SKM-1 (cell line): ENCODE data around the gene VPS37B.
"Not testable (repeated sequence)": the region's sequence is repeated elsewhere in the genome, so short reads cannot be mapped to it uniquely, and the experiment has no call there.

Source experiments
- DNase-seq: peaks from one replicate; lab custom pipeline; 2025; ENCODE audit not compliant: unreplicated experiment; lab: John Stamatoyannopoulos, UW

VPS37B gene

DNA sequence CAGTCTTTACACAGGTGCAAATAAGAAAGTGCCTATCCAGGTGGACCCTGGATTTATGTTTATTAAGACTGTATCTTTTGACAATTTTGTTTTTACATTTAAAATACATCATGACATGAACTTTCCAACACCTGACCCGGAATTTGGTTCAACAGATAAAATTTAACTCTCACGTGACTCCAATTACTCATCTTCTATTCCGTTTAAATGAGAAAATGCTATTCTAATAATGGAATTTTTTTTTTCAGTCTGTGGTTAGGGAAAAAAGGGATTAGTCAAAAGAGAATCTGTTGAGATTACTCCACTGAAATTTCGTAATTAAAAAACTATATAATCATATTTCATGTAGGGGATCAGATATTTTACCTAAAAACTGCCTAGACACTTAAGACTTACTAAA is 11.1 kb downstream of the VPS37B start:
- no peak for DNase-seq

DNA sequence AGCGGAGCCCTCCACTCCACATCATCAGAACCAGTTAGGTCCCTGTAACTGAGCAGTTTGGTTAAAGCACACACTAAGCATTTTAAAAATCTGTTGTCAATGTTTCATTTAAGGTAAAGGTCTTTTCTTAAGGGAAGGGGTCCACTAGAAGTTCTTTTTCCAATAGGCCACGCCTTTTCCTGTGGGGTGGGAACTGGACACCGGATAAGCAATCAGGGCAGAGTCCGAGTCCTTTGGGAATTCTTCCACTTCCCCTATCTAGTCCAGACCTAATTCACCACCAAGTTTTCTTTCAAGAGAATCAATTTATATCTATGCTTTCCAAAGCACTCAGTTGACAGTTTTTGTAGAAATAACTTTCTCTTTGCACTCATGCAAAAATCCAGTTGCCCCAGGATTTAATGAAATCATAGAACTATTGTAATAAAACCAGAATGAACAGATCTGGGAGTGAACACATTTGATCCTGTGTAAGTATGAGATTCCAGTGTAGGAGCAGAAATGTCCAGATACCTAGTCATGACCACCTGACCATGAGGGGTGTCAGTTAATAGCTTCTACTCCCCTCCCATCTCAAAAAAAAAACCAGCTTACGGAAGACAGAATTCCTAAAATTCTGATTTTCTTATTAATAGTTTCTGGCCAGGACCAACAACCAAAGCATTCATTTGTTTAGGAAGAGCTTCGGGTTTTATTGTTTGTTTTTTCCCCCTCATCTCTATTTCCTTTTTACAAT is 11.7 kb downstream of the VPS37B start:
- no peak for DNase-seq

DNA sequence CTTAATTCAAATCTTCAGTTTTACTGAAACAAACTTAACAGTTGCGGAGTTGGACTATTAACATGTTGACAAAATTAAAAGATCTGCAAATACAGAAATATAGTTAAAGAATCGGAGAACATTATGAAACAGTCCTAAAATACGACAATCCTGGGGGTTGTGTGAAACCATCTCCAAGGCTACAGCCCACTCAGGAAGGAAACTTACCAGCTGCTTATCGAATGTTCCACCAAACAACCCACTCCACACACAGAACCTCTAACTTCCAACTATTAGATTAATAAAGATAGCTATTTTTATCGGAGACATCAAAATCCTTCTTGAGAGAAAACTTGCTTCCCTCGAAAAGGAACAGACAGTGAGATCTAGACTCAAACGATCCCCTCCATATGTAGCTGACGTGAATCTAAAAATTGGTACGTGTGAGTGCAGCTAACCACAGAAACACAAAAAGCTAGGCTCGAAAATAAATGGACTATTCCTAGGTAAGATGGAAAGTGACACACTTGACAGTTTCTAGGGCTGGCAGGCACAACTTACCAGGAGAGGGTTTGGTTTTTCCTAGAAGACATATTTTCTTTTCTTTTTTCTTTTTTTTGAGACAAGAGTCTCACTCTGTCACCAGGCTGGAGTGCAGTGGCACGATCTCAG is 12.9 kb downstream of the VPS37B start:
- DNase-seq = no peak

DNA sequence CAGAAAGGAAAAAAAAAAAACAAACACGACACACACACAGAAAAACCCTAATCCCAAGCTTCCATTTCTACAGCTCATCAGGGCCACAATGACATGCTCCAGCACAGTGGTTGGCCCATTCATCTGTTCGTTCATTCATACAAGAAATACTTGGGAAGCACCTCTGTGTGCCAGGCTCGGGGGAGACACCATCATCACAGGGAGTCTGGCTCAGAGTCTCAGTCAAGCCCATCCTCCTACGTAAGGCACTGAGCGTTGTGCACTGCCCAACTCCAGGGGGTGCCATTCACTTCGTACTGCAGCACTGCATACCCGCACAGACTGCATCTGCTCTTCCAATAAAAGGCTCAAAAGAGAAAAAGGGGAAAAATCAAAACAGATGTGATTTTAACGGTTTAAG is 15.3 kb downstream of the VPS37B start:
- no peak for DNase-seq

DNA sequence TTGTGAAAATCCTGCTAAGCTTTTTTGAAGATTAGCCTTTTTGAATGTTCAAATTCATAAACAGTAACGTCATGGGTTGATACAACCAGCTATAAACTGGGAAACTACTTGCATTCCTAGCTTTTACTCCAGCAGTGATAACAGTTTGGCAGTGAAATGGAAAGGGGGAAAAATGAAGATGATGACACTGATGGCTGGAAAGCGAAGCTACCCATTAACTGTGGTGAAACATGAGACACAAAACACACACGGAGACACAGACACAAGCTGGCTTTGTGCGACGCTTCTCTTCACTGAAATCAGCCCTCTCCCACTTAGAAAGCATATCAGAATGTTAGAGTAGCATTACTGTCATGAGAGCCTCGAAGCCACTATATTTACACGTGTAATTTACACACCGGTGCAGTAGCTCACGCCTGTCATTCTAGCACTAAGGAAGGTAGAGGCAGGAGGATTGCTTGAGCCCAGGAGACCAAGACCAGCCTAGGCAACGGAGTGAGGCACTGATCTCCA is 15.7 kb downstream of the VPS37B start:
- DNase-seq = no peak

DNA sequence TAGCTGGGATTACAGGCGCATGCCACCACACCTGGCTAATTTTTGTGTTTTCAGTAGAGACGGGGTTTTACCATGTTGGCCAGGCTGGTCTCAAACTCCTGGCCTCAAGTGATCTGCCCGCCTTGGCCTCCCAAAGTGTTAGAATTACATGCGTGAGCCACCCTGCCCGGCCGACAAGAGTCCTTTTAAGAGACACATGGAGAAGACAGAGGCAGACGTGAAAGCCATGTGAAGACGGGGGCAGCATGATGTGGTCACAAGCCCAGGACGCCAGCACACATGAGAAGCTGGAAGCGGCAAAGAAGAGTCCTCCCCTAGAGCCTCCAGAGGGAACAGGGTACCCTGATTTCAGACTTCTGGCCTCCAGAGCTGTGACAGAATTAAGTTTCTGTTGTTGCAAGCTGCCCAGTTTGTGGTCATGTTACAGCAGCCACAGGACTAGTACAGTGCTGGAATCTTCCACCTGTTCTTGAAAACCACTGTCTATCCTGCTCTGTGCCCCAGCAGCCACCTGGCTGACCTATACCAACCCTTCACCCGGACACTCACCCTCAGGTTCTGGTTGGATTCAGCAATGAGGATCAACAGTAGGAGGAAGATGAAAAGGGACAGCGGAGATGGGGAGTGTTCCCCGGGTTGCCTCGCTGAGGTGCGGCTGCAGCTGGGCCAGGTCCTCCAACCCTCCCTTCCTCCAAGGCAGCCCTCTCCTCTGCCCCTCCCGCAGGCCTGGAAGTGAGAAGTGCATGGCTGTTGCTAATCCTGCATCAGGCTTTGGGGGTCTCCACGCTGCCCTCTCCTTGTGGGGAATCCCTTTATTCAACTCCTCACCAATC is 16.9 kb downstream of the VPS37B start:
- DNase-seq = no peak

DNA sequence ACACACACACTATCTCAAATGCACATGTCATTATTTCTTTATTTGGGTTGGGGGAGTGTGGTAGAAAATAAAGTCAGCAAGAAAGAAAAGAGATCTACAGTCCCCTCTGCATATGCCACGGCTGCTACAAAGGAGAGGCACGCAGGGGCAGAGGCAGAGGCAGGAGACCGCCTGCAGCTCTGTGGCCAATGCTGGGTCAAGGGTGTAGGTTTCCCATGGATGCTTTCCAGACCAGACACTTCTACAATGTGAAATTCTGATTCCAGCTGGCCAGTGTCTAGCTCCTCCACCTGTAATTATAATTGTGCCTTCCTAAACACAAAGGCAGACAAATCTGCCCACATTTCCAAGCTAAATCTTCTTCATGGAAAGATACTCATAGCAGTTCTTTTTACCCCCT is 19.2 kb downstream of the VPS37B start:
- no peak for DNase-seq

DNA sequence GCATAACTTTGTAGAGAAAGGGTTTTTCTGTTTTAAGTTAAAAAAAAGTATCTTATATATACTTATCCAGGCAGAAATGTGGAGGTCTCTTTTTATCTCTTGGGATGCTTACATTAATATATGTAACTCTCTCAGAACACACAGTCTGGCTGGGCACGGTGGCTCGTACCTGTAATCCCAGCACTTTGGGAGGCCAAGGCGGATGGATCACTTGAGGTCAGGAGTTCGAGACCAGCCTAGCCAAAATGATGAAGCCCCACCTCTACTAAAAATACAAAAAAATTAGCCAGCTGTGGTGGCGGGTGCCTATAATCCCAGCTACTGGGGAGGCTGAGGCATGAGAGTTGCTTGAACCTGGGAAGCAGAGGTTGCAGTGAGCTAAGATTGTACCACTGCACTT is 19.6 kb downstream of the VPS37B start:
- DNase-seq = not testable (repeated sequence)

DNA sequence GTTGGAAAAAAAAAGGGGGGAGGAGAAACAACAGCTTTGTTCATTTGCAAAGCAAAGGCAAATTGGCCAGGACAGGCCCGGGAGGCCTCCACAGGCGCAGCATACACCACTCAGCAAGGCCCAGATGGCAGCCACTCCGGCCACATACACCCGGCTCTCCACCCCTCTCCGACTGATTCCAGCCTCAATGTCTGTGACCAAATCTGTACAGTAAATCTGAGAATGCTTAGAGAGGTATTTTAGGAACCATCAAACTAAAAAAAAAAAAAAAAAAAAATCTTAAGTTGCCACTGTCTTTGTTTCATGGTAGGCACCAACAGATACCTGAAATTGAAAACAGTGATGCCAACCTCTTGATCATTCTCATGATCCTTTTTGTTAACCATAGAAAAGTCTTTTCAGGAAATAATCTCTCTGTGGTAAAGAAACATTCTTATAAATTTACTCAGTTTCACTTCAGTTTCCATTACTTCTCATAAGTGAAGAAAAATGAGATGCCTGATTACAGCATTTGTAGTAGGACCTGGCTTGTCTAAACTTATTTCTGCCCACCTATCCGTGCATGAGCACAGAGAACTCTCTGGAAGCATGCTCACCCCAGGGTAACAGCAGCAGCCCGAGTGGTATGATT is 20.2 kb downstream of the VPS37B start:
- DNase-seq = no peak

DNA sequence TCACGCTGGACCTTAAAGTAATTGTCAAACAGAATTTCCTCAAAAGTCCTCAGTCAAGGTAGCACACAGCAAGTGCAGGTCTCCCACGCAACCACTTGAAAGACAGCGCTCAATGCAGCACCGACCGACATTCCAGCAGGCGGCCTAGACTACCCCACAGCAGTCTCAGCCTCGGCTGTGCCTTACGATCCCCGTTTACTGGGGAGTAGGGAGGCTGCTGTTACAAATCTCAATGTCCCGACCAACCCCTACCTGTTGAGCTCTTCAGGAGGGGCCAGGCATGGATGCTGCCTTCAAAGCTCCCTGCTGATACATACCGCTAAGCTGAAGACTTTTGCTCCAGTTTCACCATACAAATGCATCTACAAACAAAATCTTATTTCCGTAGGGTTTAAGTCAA is 21.8 kb downstream of the VPS37B start:
- no peak for DNase-seq

DNA sequence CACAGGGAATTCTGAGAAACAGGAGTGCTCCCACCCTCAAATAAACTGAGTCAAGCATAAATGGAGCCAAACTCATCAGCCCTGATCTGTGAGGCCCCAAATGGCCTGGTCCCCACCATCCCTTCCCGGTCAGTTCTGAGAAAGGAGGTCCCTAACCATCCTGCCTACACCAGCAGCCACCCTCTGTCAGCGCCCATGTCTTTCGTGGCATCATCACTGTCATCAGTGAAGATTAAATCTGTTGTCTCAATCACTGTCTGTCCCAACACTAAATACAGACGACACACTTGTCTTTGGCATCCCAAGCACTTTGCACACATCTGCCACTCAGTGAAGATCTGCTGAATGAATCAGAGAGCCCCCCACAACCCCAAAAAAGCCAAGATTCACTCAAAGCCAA is 22.4 kb downstream of the VPS37B start:
- no peak for DNase-seq

DNA sequence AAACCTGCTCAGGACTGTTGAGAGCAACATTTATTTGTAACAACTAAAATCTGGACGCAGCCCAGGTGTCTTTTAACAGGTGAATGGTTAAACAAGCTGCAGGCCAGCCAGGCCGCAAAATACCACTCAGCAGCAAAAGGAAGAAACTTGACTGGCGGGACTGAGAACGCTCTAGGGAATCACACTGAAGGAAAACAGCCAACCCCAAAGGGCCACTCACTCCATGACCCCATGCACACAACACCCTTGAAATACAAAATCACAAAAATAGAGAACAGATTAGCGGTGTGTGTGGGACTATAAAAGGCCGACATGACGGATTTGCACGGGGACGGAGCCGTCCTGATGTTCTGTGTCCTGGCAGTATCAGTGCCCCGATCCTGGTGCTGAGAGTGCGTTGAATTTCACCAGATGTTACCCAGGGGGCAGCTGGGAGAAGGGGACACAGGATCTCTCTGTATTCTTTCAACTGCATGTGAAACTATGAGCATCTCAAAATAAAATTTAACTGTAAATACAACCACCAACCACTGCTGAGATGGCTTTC is 23.0 kb downstream of the VPS37B start:
- no peak for DNase-seq

DNA sequence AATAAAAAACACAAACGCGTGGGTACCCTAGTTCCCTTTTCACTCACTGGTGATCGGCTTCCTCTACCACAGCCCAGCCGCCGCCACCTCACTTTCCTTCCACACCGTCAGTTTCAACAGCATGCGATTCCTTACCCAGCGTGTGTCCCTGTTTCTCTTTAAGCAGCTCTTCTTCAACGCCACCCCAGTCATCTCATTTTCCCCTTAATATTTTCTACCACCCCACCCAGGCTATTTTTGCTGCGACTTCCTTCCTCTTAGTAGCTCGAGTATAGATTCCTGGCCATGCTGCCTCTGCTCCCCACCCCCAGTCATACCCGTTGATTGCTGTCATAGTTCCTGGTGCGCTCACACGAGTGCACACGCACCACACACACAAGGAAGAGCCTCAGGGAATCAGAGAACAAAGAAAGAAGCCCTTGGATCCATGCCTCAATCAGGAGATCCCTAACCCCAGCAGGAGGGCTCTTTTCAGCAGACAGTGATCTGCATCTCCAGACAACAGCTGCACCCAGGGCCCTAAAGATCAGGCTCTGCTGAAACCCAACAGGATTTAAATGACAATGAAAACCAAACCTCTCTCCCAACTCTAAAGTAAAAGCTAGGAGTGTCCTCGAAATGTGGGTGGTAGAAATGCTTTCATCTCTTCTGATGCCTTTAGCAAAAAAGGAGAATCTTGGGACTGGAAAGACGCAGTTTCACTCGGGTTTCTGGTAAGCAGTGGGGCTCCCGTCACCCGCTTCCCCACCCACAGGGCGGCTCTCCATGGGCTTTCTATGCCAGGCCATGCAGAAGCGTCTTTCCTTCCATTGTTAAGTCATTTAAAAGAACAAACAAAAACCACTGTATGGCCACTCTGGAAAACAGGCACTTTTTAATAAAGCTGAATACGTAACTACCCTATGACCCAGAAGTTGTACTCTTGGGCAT is 23.8 kb downstream of the VPS37B start:
- peak; percentile 60 for DNase-seq

DNA sequence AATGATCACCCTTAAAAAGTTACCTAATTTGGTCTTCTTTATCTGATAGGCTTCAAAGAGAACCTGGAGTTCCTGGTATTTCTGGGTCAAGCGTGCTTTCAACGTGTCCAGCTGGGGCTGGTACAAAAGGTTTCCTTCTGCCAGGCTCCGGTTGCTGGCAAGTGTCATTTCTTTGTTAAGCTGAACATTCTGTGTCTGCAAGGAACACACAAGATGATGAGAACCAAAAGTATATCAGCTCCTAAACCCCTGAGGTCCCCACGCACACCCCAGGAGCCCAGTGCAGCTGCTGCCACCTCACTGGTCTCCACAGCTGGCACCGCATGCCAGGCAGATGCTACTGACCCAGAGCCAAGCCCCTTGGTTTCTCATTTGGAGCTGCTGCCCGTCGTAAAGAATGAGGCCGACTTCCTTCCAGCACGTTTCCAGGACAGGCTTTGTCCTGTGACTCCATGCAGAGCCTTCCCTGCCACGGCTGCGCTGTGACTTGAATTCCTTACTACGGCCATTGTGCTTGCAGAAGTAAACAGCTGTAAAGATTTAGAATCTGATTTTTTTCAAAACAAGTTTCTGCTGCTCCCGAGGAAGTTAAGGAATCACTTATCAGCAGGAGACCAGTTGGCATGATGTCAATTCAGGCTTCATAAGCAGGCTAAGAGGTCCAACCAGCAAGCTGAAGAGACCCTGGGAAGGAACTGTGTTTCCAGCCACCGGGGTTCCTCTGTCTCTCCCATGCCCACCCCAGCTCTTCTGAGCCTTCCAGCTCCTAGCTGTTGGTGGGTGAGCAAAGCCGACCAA is 24.9 kb downstream of the VPS37B start:
- DNase-seq = no peak

DNA sequence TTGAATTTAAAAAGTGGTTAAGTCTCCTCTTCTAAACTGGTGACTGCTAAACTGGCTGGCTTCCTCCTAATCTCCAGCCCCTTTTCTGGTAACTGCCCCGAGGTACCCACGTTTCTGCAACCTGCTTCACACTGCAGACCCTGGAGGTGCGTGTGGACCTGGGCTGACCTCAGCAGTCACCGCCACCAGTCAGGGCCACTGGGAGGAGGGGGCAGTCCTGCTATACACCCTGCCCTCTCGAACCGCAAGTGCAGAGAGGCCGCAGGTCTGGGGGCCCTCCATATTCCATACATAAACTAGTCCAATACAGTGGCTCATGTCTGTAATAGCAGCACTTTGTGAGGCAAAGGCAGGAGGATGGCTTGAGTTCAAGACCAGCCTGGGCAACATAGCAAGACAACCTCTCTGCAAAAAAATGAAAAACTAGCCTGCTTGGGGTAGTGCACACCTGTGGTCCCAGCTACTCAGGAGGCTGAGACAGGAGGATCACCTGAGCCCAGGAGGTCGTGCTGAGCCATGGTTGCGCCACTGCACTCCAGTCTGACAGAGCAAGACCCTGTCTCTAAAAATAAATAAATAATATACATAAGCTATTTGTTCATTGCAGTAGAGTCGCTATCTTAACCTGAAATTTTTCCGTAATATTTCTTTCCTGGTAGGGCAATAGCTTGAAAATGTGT is 25.6 kb downstream of the VPS37B start:
- no peak for DNase-seq

DNA sequence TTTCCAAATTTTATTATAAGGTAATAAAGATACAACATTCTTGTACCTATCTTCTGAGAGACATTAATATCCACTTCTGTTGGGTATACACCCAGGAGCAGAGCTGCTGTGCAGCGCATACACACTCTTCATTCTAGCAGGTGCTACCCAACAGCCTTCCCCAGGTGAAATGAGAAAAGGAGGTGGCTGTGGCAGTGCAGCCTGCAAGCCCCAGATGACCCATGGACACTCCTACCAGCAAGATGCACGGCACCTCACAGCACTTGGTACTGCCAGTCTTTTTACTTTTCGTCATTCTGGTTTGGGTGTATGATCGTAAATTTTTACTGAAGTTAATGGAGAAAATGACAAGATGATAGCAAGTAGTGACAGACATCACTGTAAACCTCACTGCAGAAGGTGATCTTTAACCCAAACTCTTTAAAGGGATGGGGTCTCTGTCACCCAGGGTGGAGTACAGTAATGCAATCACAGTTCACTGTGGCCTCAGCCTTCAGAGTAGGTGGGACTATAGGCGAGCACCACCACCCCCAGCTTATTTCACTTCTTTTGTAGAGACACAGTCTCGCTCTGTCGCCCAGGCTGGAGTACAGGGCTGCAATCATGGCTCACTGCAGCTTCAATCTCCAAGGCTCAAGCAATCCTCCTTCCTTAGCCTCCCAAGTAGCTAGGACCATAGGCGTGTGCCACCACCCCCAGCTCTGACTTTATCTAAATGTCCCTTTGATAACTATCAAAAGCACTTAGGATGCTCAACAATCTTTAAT is 26.5 kb downstream of the VPS37B start:
- DNase-seq = no peak

DNA sequence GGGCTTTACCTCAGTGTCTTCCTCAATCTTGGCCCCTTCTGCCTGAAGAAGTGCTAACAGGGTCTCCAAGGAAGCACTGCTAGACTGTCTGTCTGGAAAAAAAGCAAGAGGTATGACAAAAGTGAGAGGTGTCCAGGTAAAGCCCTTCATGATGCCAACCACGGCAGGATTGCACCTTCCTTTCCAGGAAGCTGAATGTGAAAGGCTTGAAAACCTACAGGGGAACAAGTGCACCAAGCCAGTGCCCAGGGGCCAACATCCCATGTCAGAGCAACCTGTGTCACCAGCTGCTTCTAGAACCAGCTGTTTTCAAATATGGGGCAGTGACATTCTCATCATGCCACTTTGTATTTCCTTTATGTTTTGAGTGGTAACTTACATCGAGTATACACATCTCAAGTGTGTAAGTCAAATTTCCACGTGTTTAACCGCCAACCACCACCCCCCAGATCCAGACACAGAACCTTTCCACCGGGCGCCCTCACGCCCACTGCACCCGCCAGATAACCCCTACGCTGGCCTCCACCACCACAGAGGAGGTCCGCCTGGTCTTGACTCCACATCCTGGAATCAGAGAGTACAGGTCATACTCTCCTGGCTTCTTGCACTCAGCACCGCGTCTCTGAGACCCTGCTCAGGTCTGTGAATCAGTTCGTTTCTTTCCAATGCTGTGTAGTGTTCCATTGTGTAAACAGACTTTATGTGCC is 27.3 kb downstream of the VPS37B start:
- no peak for DNase-seq
